T follicular helper cell (primary cell): ENCODE data around the gene IFNG.
A peak's percentile ranks its signal among the peaks of the same experiment; 100 is the strongest.

Source experiments
- DNase-seq: peaks from one replicate; pipeline ENCODE4 v3.0.0-alpha.2; 2020; ENCODE audit warnings: low read depth

The IFNG gene

GRCh38 chr12:68115281-68115680 lies 44.3 kb downstream of the IFNG start:
- no peak for DNase-seq

DNA sequence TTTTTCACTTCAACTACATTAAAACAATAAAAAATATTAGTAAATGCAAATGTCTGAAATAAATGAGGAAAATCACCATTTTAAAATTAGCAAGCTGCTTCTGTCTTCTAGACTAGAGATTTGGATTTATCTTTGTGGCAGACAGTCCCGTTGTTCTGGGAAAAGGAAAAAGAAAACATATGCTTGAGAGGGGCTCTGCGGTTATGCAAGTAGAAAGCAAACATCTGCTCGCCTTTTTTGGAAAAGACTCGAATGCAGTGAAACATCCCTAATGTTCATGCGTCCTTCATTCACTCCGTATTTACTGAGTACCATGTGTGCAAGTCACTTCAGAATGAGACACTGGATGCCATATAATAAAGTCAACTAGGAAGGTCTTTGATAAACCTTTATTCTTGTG lies 44.9 kb downstream of the IFNG start:
- no peak for DNase-seq

DNA sequence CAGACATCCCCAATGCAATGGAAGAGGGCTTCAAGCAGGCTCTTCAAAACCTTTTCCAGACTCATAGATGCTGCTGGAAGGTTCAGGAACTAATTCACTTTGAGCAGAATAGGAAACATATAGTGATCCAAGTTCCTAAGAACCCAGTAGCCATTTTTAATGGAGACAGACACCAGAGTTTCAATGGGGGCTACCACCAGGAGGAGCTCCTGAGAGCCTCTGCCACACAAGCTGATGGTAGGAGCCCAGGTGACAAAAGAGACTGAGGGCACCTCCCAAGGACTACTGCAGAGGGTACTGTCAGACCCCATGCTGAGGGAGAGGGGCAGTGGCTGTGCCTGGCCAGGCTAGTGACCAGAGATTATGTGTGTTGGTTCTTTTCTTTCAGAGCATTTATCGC lies 45.9 kb downstream of the IFNG start:
- peak; percentile 25 for DNase-seq

GRCh38 chr12:68111995-68112394 lies 47.5 kb downstream of the IFNG start:
- no peak for DNase-seq

- DNase-seq: no peak
Measured at GRCh38 chr12:68109444-68110217, 49.9 kb downstream of the IFNG start.

DNA sequence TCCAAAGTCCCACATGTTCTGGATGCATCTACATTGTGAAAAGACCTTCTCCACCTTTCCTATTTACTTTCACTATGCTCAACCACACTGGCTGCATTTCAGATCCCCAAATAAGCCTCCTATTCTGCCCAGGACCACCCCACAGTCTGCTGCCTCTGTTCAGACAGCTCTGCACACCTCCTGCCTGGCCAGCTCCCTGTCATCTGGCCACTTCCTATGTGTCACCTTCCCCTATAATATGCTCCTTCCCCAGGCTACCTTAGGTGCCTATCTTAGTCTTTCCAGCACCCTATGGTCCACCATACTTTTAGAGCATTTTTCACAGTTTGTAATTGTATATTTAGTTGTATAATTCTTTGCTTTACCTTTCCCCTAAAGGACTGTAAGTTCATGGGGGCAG lies 50.5 kb downstream of the IFNG start:
- no peak for DNase-seq

DNA sequence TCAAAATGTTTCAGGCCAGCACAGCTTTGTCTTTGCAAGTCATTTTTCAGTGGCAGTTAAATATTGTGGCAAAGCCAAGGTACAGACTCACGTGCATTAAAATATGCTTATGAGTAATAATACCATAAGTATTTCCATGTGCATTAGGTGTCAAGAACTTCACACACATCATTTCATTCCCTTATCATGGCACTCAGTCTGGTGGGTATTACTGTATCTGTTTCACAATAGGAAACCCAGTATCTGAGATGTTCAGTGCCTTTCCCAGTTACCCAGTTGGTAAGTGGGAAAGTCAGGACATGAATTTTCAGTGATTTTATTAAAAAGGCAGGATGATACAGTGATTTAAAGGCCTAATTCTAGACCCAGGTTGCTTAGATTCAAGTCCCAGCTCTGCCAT lies 52.9 kb downstream of the IFNG start:
- DNase-seq: no peak

DNA sequence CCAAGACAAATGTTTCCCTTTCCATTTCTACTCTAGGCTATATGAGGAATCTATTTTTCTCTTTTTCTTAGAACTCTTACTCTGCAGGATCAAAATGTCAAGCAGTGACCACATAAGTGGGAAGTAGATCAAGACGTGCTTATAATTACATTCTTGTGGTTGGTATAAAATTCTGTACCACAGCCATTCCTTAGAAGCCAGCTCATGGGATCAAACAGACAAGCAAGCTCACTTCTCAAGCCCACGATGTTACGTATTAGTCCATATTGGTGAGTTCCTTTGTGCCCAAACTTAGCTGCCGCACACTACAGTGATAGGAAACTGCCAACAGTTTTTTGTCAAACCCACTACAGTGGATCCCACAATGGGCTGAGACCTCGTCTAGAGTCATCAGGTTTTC lies 53.4 kb downstream of the IFNG start:
- no peak for DNase-seq
